GM23248 (cell line): Measurements from ENCODE around the gene COX8A.

Source experiments
- EZH2 ChIP-seq: fragments of 200-600 bp; sonication (generic); IDR thresholded peaks from 2 replicates; pipeline ENCODE4 v1.6.1; 2018; ENCODE audit warnings: antibody characterized with exemption, mild to moderate bottlenecking; ENCODE audit not compliant: insufficient read depth, poor library complexity, severe bottlenecking
- EZH2phosphoT487 ChIP-seq: fragments of 200-600 bp; sonication (generic); IDR thresholded peaks from 2 replicates; pipeline ENCODE4 v1.6.1; 2018; ENCODE audit warnings: antibody characterized with exemption, moderate library complexity, mild to moderate bottlenecking, low read depth; ENCODE audit not compliant: insufficient read depth

GRCh38 chr11:63969461-63969860 lies 5.0 kb upstream of the COX8A start:
- TF ChIP-seq EZH2, result no peak
- TF ChIP-seq EZH2phosphoT487, result no peak
